Measurements from ENCODE around the gene AMOTL2.

The AMOTL2 gene

GRCh38 chr3:134318166-134318565, 56.1 kb downstream of the AMOTL2 start:
- H3K4me3 ChIP-seq (ENCODE audit: low read length) = no peak overlapping the region
- H3K9me3 ChIP-seq (ENCODE audit: insufficient read depth, low read length) = no peaks in the 10 kb centered on the region
- H2AFZ ChIP-seq (ENCODE audit: low read depth, low read length) = no peak overlapping the region
- no peaks in the 10 kb centered on the region for H3K4me1 ChIP-seq (ENCODE audit: low read length)
- H3K27me3 ChIP-seq (ENCODE audit: low read depth, low read length) = peaks cover 23% of the 10 kb centered on the region
- no peak overlapping the region for H3K9ac ChIP-seq (ENCODE audit: low read length)
- TF ChIP-seq CTCF (IDR thresholded peaks at IDR 0.05; ENCODE audit: low read depth, low read length) (no peak), EZH2phosphoT487 (IDR thresholded peaks at IDR 0.05; ENCODE audit: low read depth) (no peak)
- no peaks in the 10 kb centered on the region for H3K36me3 ChIP-seq (replicated peaks; ENCODE audit: low read depth, low read length)
- H3K79me2 ChIP-seq (ENCODE audit: low read length) = no peaks in the 10 kb centered on the region
- H3K4me2 ChIP-seq (ENCODE audit: low read length) = no peak overlapping the region
- H4K20me1 ChIP-seq (ENCODE audit: insufficient read depth, low read length) = no peaks in the 10 kb centered on the region
- no peak overlapping the region for H3K27ac ChIP-seq (ENCODE audit: low read length)

- no peak for TF ChIP-seq EZH2phosphoT487 (IDR thresholded peaks at IDR 0.05; ENCODE audit: low read depth)
- TF ChIP-seq CTCF (IDR thresholded peaks at IDR 0.05; ENCODE audit: low read depth, low read length) = no peak
- Histone ChIP-seq H3K36me3 (replicated peaks; ENCODE audit: low read depth, low read length) (no peaks in the 10 kb centered on the region), H3K79me2 (ENCODE audit: low read length) (no peaks in the 10 kb centered on the region), H3K9me3 (ENCODE audit: insufficient read depth, low read length) (no peaks in the 10 kb centered on the region), H3K4me1 (ENCODE audit: low read length) (no peaks in the 10 kb centered on the region), H3K4me2 (ENCODE audit: low read length) (no peak overlapping the region), H3K4me3 (ENCODE audit: low read length) (no peak overlapping the region), H3K27me3 (ENCODE audit: low read depth, low read length) (peaks cover 14% of the 10 kb centered on the region), H3K27ac (ENCODE audit: low read length) (no peak overlapping the region), H3K9ac (ENCODE audit: low read length) (no peak overlapping the region), H4K20me1 (ENCODE audit: insufficient read depth, low read length) (no peaks in the 10 kb centered on the region), H2AFZ (ENCODE audit: low read depth, low read length) (no peak overlapping the region)
Observed at GRCh38 chr3:134317106-134317947, 56.9 kb downstream of the AMOTL2 start.

GRCh38 chr3:134315286-134316106, 58.8 kb downstream of the AMOTL2 start:
- Histone ChIP-seq H3K9me3 (ENCODE audit: insufficient read depth, low read length) (no peaks in the 10 kb centered on the region), H3K36me3 (replicated peaks; ENCODE audit: low read depth, low read length) (no peaks in the 10 kb centered on the region), H4K20me1 (ENCODE audit: insufficient read depth, low read length) (no peaks in the 10 kb centered on the region), H3K27me3 (ENCODE audit: low read depth, low read length) (peaks cover 4% of the 10 kb centered on the region; the same call in 1 of the 2 replicates), H3K4me2 (ENCODE audit: low read length) (no peak overlapping the region), H2AFZ (ENCODE audit: low read depth, low read length) (no peak overlapping the region), H3K9ac (ENCODE audit: low read length) (no peak overlapping the region), H3K79me2 (ENCODE audit: low read length) (no peaks in the 10 kb centered on the region), H3K4me1 (ENCODE audit: low read length) (no peaks in the 10 kb centered on the region), H3K4me3 (ENCODE audit: low read length) (no peak overlapping the region), H3K27ac (ENCODE audit: low read length) (no peak overlapping the region)
- no peak for TF ChIP-seq CTCF (IDR thresholded peaks at IDR 0.05; ENCODE audit: low read depth, low read length)
- TF ChIP-seq EZH2phosphoT487 (IDR thresholded peaks at IDR 0.05; ENCODE audit: low read depth) = no peak

Data from OCI-LY3 (cell line).